Stimulated activated CD8-positive, alpha-beta memory T cell treated with anti-CD3 and anti-CD28 coated beads, Interleukin-12 subunit alpha, Interleukin-12 subunit beta, amount 100 ng/mL, for 4 hours (primary cell): Measurements from ENCODE around the gene DRAP1.
A peak's percentile ranks its signal among the peaks of the same experiment; 100 is the strongest.
"Not testable (repeated sequence)": the region's sequence is repeated elsewhere in the genome, so short reads cannot be mapped to it uniquely, and the experiment has no call there.

Experiments used
- DNase-seq: peaks from one replicate; pipeline ENCODE4 v3.0.0-alpha.2; 2020; ENCODE audit warnings: low read depth

DRAP1 gene

GRCh38 chr11:65886826-65887722, 32.2 kb upstream of the DRAP1 start:
- DNase-seq, result no peak

GRCh38 chr11:65887723-65888162, 31.5 kb upstream of the DRAP1 start:
- DNase-seq, result no peak

- peak; percentile 92 for DNase-seq
Observed at GRCh38 chr11:65888163-65888814, 30.9 kb upstream of the DRAP1 start, which contains the start of gene FIBP. FIBP (minus strand) TSS chr11:65888471; CDS start chr11:65888418, 53 bp downstream.

GRCh38 chr11:65890324-65891218, 28.7 kb upstream of the DRAP1 start, which contains the start of gene CCDC85B:
CCDC85B (plus strand) TSS chr11:65890673; CDS start chr11:65890784, 111 bp downstream.
- peak; percentile 98 for DNase-seq

GRCh38 chr11:65891219-65892136, 27.7 kb upstream of the DRAP1 start:
- no peak for DNase-seq

GRCh38 chr11:65892137-65892540, 27.1 kb upstream of the DRAP1 start:
- DNase-seq, result not testable (repeated sequence)

GRCh38 chr11:65892661-65893317, 26.4 kb upstream of the DRAP1 start:
- no peak for DNase-seq

- DNase-seq, result no peak
Observed at GRCh38 chr11:65894034-65894591, 25.1 kb upstream of the DRAP1 start.

- no peak for DNase-seq
Observed at GRCh38 chr11:65895482-65895981, 23.7 kb upstream of the DRAP1 start.

- DNase-seq, result no peak
Observed at GRCh38 chr11:65896034-65896999, 22.9 kb upstream of the DRAP1 start.

GRCh38 chr11:65897020-65897471, 22.2 kb upstream of the DRAP1 start:
- DNase-seq, result no peak

- no peak for DNase-seq
Observed at GRCh38 chr11:65898656-65899355, 20.4 kb upstream of the DRAP1 start.

- DNase-seq, result peak; percentile 67
Observed at GRCh38 chr11:65899356-65900124, 19.7 kb upstream of the DRAP1 start.

- DNase-seq, result peak; percentile 91
Observed at GRCh38 chr11:65900125-65900898, 18.9 kb upstream of the DRAP1 start, which contains the start of gene FOSL1. FOSL1 (minus strand) TSS chr11:65900388; CDS start chr11:65900339, 49 bp downstream.

- DNase-seq, result no peak
Observed at GRCh38 chr11:65900899-65901180, 18.4 kb upstream of the DRAP1 start.

- DNase-seq, result no peak
Observed at GRCh38 chr11:65903068-65903481, 16.2 kb upstream of the DRAP1 start.
